22Rv1 (cell line): ENCODE measurements around the gene IKBIP.

Experiments
- ZFX ChIP-seq: fragments of 450-650 bp; IDR thresholded peaks from 2 replicates; pipeline ENCODE4 v1.6.1; 2017; ENCODE audit warnings: antibody characterized with exemption, borderline replicate concordance
- TF ChIP-seq, protein P1 (sequence below): fragments of 450-650 bp; IDR thresholded peaks from 2 replicates; pipeline ENCODE4 v1.5.1; 2017; ENCODE audit warnings: mild to moderate bottlenecking

DNA sequence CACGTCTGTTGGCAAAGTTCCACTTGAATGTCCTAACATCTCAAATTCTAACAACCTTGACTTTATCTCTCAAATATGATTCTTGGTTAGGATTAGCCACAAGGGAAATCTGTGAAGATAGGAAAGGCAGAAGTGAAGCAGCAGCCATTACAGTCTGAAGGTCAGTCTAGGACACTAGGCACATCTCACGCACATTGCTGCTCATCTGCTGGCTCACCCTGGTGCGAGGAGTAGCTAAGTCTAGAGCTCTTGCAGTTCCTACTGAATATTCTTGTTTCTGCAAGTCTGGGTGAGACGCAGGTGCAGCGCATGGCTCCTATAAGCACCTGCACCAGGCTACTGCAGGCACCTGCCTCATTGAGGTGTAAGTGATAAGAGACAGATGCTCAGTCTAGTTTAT, 57.5 kb downstream of the IKBIP start:
- TF ChIP-seq, protein P1, sequence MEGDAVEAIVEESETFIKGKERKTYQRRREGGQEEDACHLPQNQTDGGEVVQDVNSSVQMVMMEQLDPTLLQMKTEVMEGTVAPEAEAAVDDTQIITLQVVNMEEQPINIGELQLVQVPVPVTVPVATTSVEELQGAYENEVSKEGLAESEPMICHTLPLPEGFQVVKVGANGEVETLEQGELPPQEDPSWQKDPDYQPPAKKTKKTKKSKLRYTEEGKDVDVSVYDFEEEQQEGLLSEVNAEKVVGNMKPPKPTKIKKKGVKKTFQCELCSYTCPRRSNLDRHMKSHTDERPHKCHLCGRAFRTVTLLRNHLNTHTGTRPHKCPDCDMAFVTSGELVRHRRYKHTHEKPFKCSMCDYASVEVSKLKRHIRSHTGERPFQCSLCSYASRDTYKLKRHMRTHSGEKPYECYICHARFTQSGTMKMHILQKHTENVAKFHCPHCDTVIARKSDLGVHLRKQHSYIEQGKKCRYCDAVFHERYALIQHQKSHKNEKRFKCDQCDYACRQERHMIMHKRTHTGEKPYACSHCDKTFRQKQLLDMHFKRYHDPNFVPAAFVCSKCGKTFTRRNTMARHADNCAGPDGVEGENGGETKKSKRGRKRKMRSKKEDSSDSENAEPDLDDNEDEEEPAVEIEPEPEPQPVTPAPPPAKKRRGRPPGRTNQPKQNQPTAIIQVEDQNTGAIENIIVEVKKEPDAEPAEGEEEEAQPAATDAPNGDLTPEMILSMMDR, result no peak
- TF ChIP-seq ZFX, result no peak
